Measurements from ENCODE around the gene NSUN3. TPM values are rescaled to one million over a fixed set of nuclear protein-coding genes. Genes with fewer than 3 reads are reported as not detected.

Gene NSUN3
- total and polyA plus RNA-seq, 7 experiments from 2014 or later, result 7.3 to 24.0 (median 20.3) TPM

GRCh38 chr3:94156626-94157025 lies 93.8 kb downstream of the NSUN3 start:
- ATAC-seq (no peak), DNase-seq (no peak)
- Histone ChIP-seq H3K9me3 (ENCODE audit: control insufficient read depth in 2 of 3, low read length in 3 of 3) (no peaks in the 10 kb centered on the region), H3K36me3 (ENCODE audit: control insufficient read depth in 2 of 3, insufficient read depth in 3 of 3, low read length in 3 of 3) (no peaks in the 10 kb centered on the region), H3K27me3 (ENCODE audit: control insufficient read depth in 2 of 2, insufficient read depth in 2 of 2, low read length in 2 of 2) (no peaks in the 10 kb centered on the region), H3K4me3 (ENCODE audit: low read length) (no peak overlapping the region), H3K4me1 (ENCODE audit: control insufficient read depth in 2 of 2, insufficient read depth in 2 of 2, low read length in 2 of 2) (no peaks in the 10 kb centered on the region), H3K27ac (ENCODE audit: low read depth, low read length) (no peak overlapping the region)
- no peak overlapping the region for H3K27ac Mint-ChIP-seq
- no peak overlapping the region for H3K4me3 Mint-ChIP-seq
- H3K27me3 Mint-ChIP-seq, result peaks cover 8 to 28% (median 25%) of the 10 kb centered on the region in 5 donors
- ChIA-PET CTCF (interaction anchor here (0.6 kb wide), 1 partner anchor 9 kb away, joined by 3 read pairs; no protein-coding TSS in a partner anchor), POLR2A (no interaction called here)
- no peaks in the 10 kb centered on the region for H3K4me1 Mint-ChIP-seq
- intact Hi-C loops (cut with micrococcal nuclease), result no loop called here
- H3K9me3 Mint-ChIP-seq, result peaks cover 0 to 1% (median 0%) of the 10 kb centered on the region in 11 donors
- no peaks in the 10 kb centered on the region for H3K36me3 Mint-ChIP-seq

- no peak overlapping the region for H3K4me3 ChIP-seq (ENCODE audit: low read length)
- ATAC-seq (no peak), DNase-seq (no peak)
- no peaks in the 10 kb centered on the region for H3K27me3 ChIP-seq (ENCODE audit: control insufficient read depth in 2 of 2, insufficient read depth in 2 of 2, low read length in 2 of 2)
- H3K27ac ChIP-seq (ENCODE audit: low read depth, low read length), result no peak overlapping the region
- Mint-ChIP-seq H3K4me3 (no peak overlapping the region), H3K27ac (no peak overlapping the region), H3K9me3 (peaks cover 0 to 1% (median 0%) of the 10 kb centered on the region in 11 donors), H3K27me3 (peaks cover 12 to 20% (median 17%) of the 10 kb centered on the region in 5 donors), H3K36me3 (no peaks in the 10 kb centered on the region), H3K4me1 (no peaks in the 10 kb centered on the region)
- H3K36me3 ChIP-seq (ENCODE audit: control insufficient read depth in 2 of 3, insufficient read depth in 3 of 3, low read length in 3 of 3), result no peaks in the 10 kb centered on the region
- H3K4me1 ChIP-seq (ENCODE audit: control insufficient read depth in 2 of 2, insufficient read depth in 2 of 2, low read length in 2 of 2), result no peaks in the 10 kb centered on the region
- CTCF ChIA-PET, result no interaction called here
- POLR2A ChIA-PET, result no interaction called here
- intact Hi-C loops (cut with micrococcal nuclease), result no loop called here
- H3K9me3 ChIP-seq (ENCODE audit: control insufficient read depth in 2 of 3, low read length in 3 of 3), result no peaks in the 10 kb centered on the region
These were observed 95.7 kb downstream of the NSUN3 start for GRCh38 chr3:94158512-94158911.

GRCh38 chr3:94159062-94159828 lies 96.4 kb downstream of the NSUN3 start:
- ChIA-PET POLR2A (no interaction called here), CTCF (no interaction called here)
- Mint-ChIP-seq H3K9me3 (peaks cover 0 to 3% (median 0%) of the 10 kb centered on the region in 11 donors), H3K4me3 (no peak overlapping the region), H3K36me3 (no peaks in the 10 kb centered on the region), H3K27ac (peak overlapping the region in 1 of 9 donors; percentile 18), H3K4me1 (no peaks in the 10 kb centered on the region), H3K27me3 (peaks cover 12 to 21% (median 18%) of the 10 kb centered on the region in 5 donors)
- Histone ChIP-seq H3K27ac (ENCODE audit: low read depth, low read length) (no peak overlapping the region), H3K4me1 (ENCODE audit: control insufficient read depth in 2 of 2, insufficient read depth in 2 of 2, low read length in 2 of 2) (no peaks in the 10 kb centered on the region), H3K27me3 (ENCODE audit: control insufficient read depth in 2 of 2, insufficient read depth in 2 of 2, low read length in 2 of 2) (no peaks in the 10 kb centered on the region), H3K9me3 (ENCODE audit: control insufficient read depth in 2 of 3, low read length in 3 of 3) (no peaks in the 10 kb centered on the region), H3K36me3 (ENCODE audit: control insufficient read depth in 2 of 3, insufficient read depth in 3 of 3, low read length in 3 of 3) (no peaks in the 10 kb centered on the region), H3K4me3 (ENCODE audit: low read length) (no peak overlapping the region)
- no peak for ATAC-seq
- intact Hi-C loops (cut with micrococcal nuclease), result no loop called here
- DNase-seq, result no peak

- no peaks in the 10 kb centered on the region for H3K4me1 ChIP-seq (ENCODE audit: control insufficient read depth in 2 of 2, insufficient read depth in 2 of 2, low read length in 2 of 2)
- H3K27me3 Mint-ChIP-seq, result peaks cover 2 to 27% (median 12%) of the 10 kb centered on the region in 5 donors
- H3K4me3 ChIP-seq (ENCODE audit: low read length), result no peak overlapping the region
- ATAC-seq (no peak), DNase-seq (no peak)
- ChIA-PET CTCF (interaction anchor here (0.8 kb wide), 1 partner anchor 18 kb away, joined by 3 read pairs; no protein-coding TSS in a partner anchor), POLR2A (no interaction called here)
- H3K27me3 ChIP-seq (ENCODE audit: control insufficient read depth in 2 of 2, insufficient read depth in 2 of 2, low read length in 2 of 2), result no peaks in the 10 kb centered on the region
- intact Hi-C loops (cut with micrococcal nuclease), result no loop called here
- H3K9me3 ChIP-seq (ENCODE audit: control insufficient read depth in 2 of 3, low read length in 3 of 3), result no peaks in the 10 kb centered on the region
- H3K4me3 Mint-ChIP-seq, result no peak overlapping the region
- H3K27ac Mint-ChIP-seq, result no peak overlapping the region
- no peaks in the 10 kb centered on the region for H3K36me3 Mint-ChIP-seq
- H3K4me1 Mint-ChIP-seq, result no peaks in the 10 kb centered on the region
- H3K27ac ChIP-seq (ENCODE audit: low read depth, low read length), result no peak overlapping the region
- no peaks in the 10 kb centered on the region for H3K36me3 ChIP-seq (ENCODE audit: control insufficient read depth in 2 of 3, insufficient read depth in 3 of 3, low read length in 3 of 3)
- H3K9me3 Mint-ChIP-seq, result peaks cover 0 to 6% (median 0%) of the 10 kb centered on the region in 11 donors
These were observed 99.8 kb downstream of the NSUN3 start for GRCh38 chr3:94162700-94163099.

GRCh38 chr3:94167346-94167745 lies 104.5 kb downstream of the NSUN3 start:
- peaks cover 0 to 17% (median 4%) of the 10 kb centered on the region in 5 donors for H3K27me3 Mint-ChIP-seq
- ATAC-seq (no peak), DNase-seq (no peak)
- H3K4me1 Mint-ChIP-seq, result no peaks in the 10 kb centered on the region
- H3K36me3 Mint-ChIP-seq, result no peaks in the 10 kb centered on the region
- no peaks in the 10 kb centered on the region for H3K4me1 ChIP-seq (ENCODE audit: control insufficient read depth in 2 of 2, insufficient read depth in 2 of 2, low read length in 2 of 2)
- ChIA-PET POLR2A (no interaction called here), CTCF (interaction anchor here (0.6 kb wide), 1 partner anchor 66 kb away, joined by 5 read pairs; no protein-coding TSS in a partner anchor)
- no peaks in the 10 kb centered on the region for H3K36me3 ChIP-seq (ENCODE audit: control insufficient read depth in 2 of 3, insufficient read depth in 3 of 3, low read length in 3 of 3)
- H3K27me3 ChIP-seq (ENCODE audit: control insufficient read depth in 2 of 2, insufficient read depth in 2 of 2, low read length in 2 of 2), result no peaks in the 10 kb centered on the region
- H3K4me3 Mint-ChIP-seq, result no peak overlapping the region
- H3K27ac ChIP-seq (ENCODE audit: low read depth, low read length), result no peak overlapping the region
- no peak overlapping the region for H3K4me3 ChIP-seq (ENCODE audit: low read length)
- H3K27ac Mint-ChIP-seq, result no peak overlapping the region
- intact Hi-C loops (cut with micrococcal nuclease), result no loop called here
- H3K9me3 ChIP-seq (ENCODE audit: control insufficient read depth in 2 of 3, low read length in 3 of 3), result no peaks in the 10 kb centered on the region
- H3K9me3 Mint-ChIP-seq, result peaks cover 0 to 6% (median 0%) of the 10 kb centered on the region in 11 donors

- H3K9me3 ChIP-seq (ENCODE audit: control insufficient read depth in 2 of 3, low read length in 3 of 3), result no peaks in the 10 kb centered on the region
- no peaks in the 10 kb centered on the region for H3K27me3 ChIP-seq (ENCODE audit: control insufficient read depth in 2 of 2, insufficient read depth in 2 of 2, low read length in 2 of 2)
- no peak overlapping the region for H3K27ac Mint-ChIP-seq
- ATAC-seq (no peak), DNase-seq (no peak)
- H3K4me3 Mint-ChIP-seq, result no peak overlapping the region
- no peaks in the 10 kb centered on the region for H3K4me1 ChIP-seq (ENCODE audit: control insufficient read depth in 2 of 2, insufficient read depth in 2 of 2, low read length in 2 of 2)
- H3K4me3 ChIP-seq (ENCODE audit: low read length), result no peak overlapping the region
- ChIA-PET CTCF (no interaction called here), POLR2A (no interaction called here)
- H3K36me3 Mint-ChIP-seq, result no peaks in the 10 kb centered on the region
- H3K27ac ChIP-seq (ENCODE audit: low read depth, low read length), result no peak overlapping the region
- intact Hi-C loops (cut with micrococcal nuclease), result no loop called here
- no peaks in the 10 kb centered on the region for H3K4me1 Mint-ChIP-seq
- H3K27me3 Mint-ChIP-seq, result peaks cover 3 to 19% (median 4%) of the 10 kb centered on the region in 5 donors
- no peaks in the 10 kb centered on the region for H3K36me3 ChIP-seq (ENCODE audit: control insufficient read depth in 2 of 3, insufficient read depth in 3 of 3, low read length in 3 of 3)
- peaks cover 0 to 6% (median 0%) of the 10 kb centered on the region in 11 donors for H3K9me3 Mint-ChIP-seq
These were observed 104.9 kb downstream of the NSUN3 start for GRCh38 chr3:94167796-94168195.

- H3K36me3 Mint-ChIP-seq, result no peaks in the 10 kb centered on the region
- peaks cover 4 to 13% (median 4%) of the 10 kb centered on the region in 5 donors for H3K27me3 Mint-ChIP-seq
- DNase-seq (no peak), ATAC-seq (no peak)
- H3K4me1 Mint-ChIP-seq, result peaks cover 0 to under 1% (median 0%) of the 10 kb centered on the region in 7 donors
- Histone ChIP-seq H3K27me3 (ENCODE audit: control insufficient read depth in 2 of 2, insufficient read depth in 2 of 2, low read length in 2 of 2) (no peaks in the 10 kb centered on the region), H3K4me1 (ENCODE audit: control insufficient read depth in 2 of 2, insufficient read depth in 2 of 2, low read length in 2 of 2) (no peaks in the 10 kb centered on the region), H3K9me3 (ENCODE audit: control insufficient read depth in 2 of 3, low read length in 3 of 3) (no peaks in the 10 kb centered on the region), H3K27ac (ENCODE audit: low read depth, low read length) (no peak overlapping the region), H3K4me3 (ENCODE audit: low read length) (no peak overlapping the region), H3K36me3 (ENCODE audit: control insufficient read depth in 2 of 3, insufficient read depth in 3 of 3, low read length in 3 of 3) (no peaks in the 10 kb centered on the region)
- ChIA-PET POLR2A (no interaction called here), CTCF (no interaction called here)
- no peak overlapping the region for H3K4me3 Mint-ChIP-seq
- H3K27ac Mint-ChIP-seq, result no peak overlapping the region
- intact Hi-C loops (cut with micrococcal nuclease), result no loop called here
- no peaks in the 10 kb centered on the region for H3K9me3 Mint-ChIP-seq
These were observed 109.1 kb downstream of the NSUN3 start for GRCh38 chr3:94171954-94172353.
